GM21381 (cell line): Measurements from ENCODE around the gene MAGEA2B.
"Not testable (repeated sequence)": the region's sequence is repeated elsewhere in the genome, so short reads cannot be mapped to it uniquely, and the experiment has no call there.

Experiments
- ATAC-seq: cut with Tn5 transposase; IDR thresholded peaks from one replicate; pipeline ENCODE4 v1.9.1; 2021; ENCODE audit warnings: mild to moderate bottlenecking, moderate library complexity; ENCODE audit not compliant: unreplicated experiment

MAGEA2B gene

DNA sequence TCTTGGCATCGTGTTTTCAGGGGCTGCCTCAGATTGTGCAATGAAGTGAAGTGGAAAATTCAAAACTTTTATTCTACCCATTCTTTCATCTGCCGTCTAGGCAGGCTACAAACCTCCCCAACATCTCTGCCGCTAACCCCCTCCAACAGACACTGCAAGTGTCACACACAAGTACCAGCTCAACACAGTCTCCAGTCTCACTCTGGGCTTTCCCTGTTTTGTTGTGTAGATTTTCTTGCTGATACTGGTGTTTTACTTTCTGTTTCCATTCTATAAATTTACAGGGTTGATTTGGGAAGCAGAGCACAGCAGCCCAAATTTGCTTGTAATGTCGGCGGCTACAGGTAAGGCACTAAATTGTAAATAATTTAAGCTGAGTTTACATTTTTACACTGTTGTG lies 40.4 kb downstream of the MAGEA2B start:
- ATAC-seq: not testable (repeated sequence)

GRCh38 chrX:152758918-152759317 lies 44.5 kb downstream of the MAGEA2B start, which contains the start of gene CSAG3:
Gene CSAG3, plus strand, starts transcription at chrX:152759218.
- ATAC-seq: not testable (repeated sequence)

GRCh38 chrX:152759544-152759943 lies 45.1 kb downstream of the MAGEA2B start:
- ATAC-seq: not testable (repeated sequence)

GRCh38 chrX:152761582-152761981 lies 47.2 kb downstream of the MAGEA2B start:
- ATAC-seq: not testable (repeated sequence)

DNA sequence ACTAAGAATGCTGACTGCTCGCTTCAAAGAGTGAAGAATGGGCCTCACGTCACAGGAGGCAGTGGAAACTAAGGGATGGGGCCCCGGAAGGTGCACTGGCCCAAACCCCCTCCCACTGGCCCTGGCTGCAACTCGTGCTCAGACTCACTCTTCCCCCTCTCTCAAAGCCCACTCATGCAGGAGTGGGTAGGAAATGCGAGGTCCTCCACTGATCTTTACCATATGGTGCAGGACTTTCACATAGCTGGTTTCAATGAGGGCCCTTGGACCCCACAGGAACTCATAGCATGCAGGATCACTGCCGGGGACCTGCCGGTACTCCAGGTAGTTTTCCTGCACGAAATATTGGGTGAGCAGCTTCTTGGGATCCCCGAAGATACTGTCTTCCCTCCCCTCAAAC lies 52.1 kb downstream of the MAGEA2B start:
- ATAC-seq: not testable (repeated sequence)
